Testis (tissue), 2 donors: Measurements from ENCODE around the gene BTD.

Source experiments
- CTCF ChIP-seq, 3 experiments: fragments of 450-650 bp in 2 of 3; fragments of 200-600 bp in 1 of 3; sonication (generic) in 1 of 3; IDR thresholded peaks; one replicate each; pipeline ENCODE4 v1.5.1; 2016 to 2019; ENCODE audit warnings: antibody characterized with exemption in 3 of 3, mild to moderate bottlenecking in 2 of 3, moderate library complexity in 1 of 3
- POLR2A ChIP-seq: fragments of 450-650 bp; IDR thresholded peaks from one replicate; pipeline ENCODE4 v1.6.1; 2017; ENCODE audit warnings: antibody characterized with exemption, mild to moderate bottlenecking, moderate library complexity

GRCh38 chr3:15553749-15554148 lies 47.8 kb upstream of the BTD start:
- no peak for TF ChIP-seq CTCF (IDR thresholded peaks at IDR 0.05)
- TF ChIP-seq POLR2A = no peak
